HepG2 (cell line): ENCODE data around the gene CREB1. TPM values are rescaled to one million over a fixed set of nuclear protein-coding genes. Genes with fewer than 3 reads are reported as not detected.

Experiments used
- ATAC-seq: fragments of 200-7000 bp; cut with Tn5 transposase; 3 replicates; pipeline ENCODE4 v1.9.1; 2020; ENCODE audit warnings: mild to moderate bottlenecking, moderate library complexity
- BruUV-seq: library from RNA; stranded (reverse); fragments of 400-500 nt; replicated peaks from 2 replicates; lab custom pipeline; 2021; lab: Mats Ljungman, UMichigan
- CTCF ChIA-PET: fragments of 300-600 bp; formaldehyde crosslinking; extraction: SDS; loops from one replicate; lab custom pipeline; 2021; ENCODE audit warnings: low total read pairs, inconsistent platforms, low intra/inter-chr PET ratio; lab: Yijun Ruan, JAX
- POLR2A ChIA-PET: fragments of 350-600 bp; sonication (Branson Sonifier 250); formaldehyde crosslinking; loops from one replicate; lab custom pipeline; 2020; ENCODE audit warnings: antibody characterized with exemption, inconsistent platforms; lab: Yijun Ruan, JAX
- DNase-seq: peaks from one replicate; pipeline ENCODE4 v3.0.0-alpha.2; 2015; ENCODE audit warnings: low spot score
- FAIRE-seq: peaks from 3 replicates; lab custom pipeline; 2011; peaks lifted over from hg19 to GRCh38; lab: Jason Lieb, UNC
- H2AFZ ChIP-seq: one replicate; pipeline ENCODE4 v1.6.1; 2011; ENCODE audit warnings: low read length, inconsistent platforms
- H3K27ac ChIP-seq: fragments of 300-600 bp; 3 replicates; pipeline ENCODE4 v1.8.0; 2011; ENCODE audit warnings: mixed run types, mild to moderate bottlenecking, mixed read lengths, low read length, inconsistent platforms; ENCODE audit not compliant: insufficient read depth; ENCODE audit errors: extremely low read length
- H3K27me3 ChIP-seq, 2 experiments: fragments of 200-600 bp in 1 of 2; 2 replicates in 1 of 2; 3 replicates in 1 of 2; pipeline versions ENCODE4 v1.6.0 to v1.8.0; 2011; ENCODE audit warnings: low read length in 2 of 2, mild to moderate bottlenecking in 2 of 2, moderate library complexity in 2 of 2, inconsistent platforms in 1 of 2; ENCODE audit not compliant: insufficient read depth in 2 of 2, control insufficient read depth in 1 of 2
- H3K36me3 ChIP-seq, 2 experiments: fragments of 200-600 bp in 1 of 2; replicated peaks in 1 of 2; 2 replicates in 1 of 2; 3 replicates in 1 of 2; pipeline versions ENCODE4 v1.5.1 to v1.8.0; 2011; ENCODE audit warnings: low read length in 2 of 2, inconsistent platforms in 1 of 2; ENCODE audit not compliant: insufficient read depth in 2 of 2, control insufficient read depth in 1 of 2
- H3K4me1 ChIP-seq: 2 replicates; pipeline ENCODE4 v1.5.1; 2012; ENCODE audit warnings: low read length, inconsistent platforms; ENCODE audit not compliant: insufficient read depth
- H3K4me2 ChIP-seq: 2 replicates; pipeline ENCODE4 v1.6.0; 2011; ENCODE audit warnings: low read depth, low read length, inconsistent platforms
- H3K4me3 ChIP-seq, 3 experiments: fragments of 200-600 bp in 1 of 3; sonication (generic), shearing (Covaris generic) in 1 of 3; replicated peaks in 1 of 3; 2 replicates each; pipeline ENCODE4 v1.5.1; 2011 to 2016; ENCODE audit warnings: low read length in 3 of 3, inconsistent platforms in 2 of 3, low read depth in 2 of 3, mild to moderate bottlenecking in 2 of 3, control low read depth in 1 of 3, mixed read lengths in 1 of 3; ENCODE audit not compliant: insufficient read depth in 1 of 3
- H3K79me2 ChIP-seq: one replicate; pipeline ENCODE4 v1.6.1; 2011; ENCODE audit warnings: low read length, inconsistent platforms; ENCODE audit not compliant: insufficient read depth
- H3K9ac ChIP-seq: 2 replicates; pipeline ENCODE4 v1.6.0; 2011; ENCODE audit warnings: mild to moderate bottlenecking, low read depth, low read length, inconsistent platforms; ENCODE audit not compliant: insufficient read depth
- H3K9me3 ChIP-seq: 2 replicates; pipeline ENCODE4 v1.5.1; 2012; ENCODE audit warnings: mild to moderate bottlenecking, low read length
- H4K20me1 ChIP-seq: 2 replicates; pipeline ENCODE4 v1.6.0; 2011; ENCODE audit warnings: inconsistent platforms, mild to moderate bottlenecking, low read length, moderate library complexity; ENCODE audit not compliant: insufficient read depth
- EED ChIP-seq: sonication (generic); formaldehyde crosslinking; IDR thresholded peaks from 2 replicates; pipeline ENCODE4 v1.5.0; 2020; ENCODE audit warnings: mild to moderate bottlenecking, missing genetic modification reagents
- MYC ChIP-seq: sonication (generic); formaldehyde crosslinking; IDR thresholded peaks from 2 replicates; pipeline ENCODE4 v1.9.0; 2021; ENCODE audit warnings: missing genetic modification reagents, borderline replicate concordance
- ZNF263 ChIP-seq: sonication (generic); formaldehyde crosslinking; IDR thresholded peaks from 2 replicates; pipeline ENCODE4 v1.4.0; 2020; ENCODE audit warnings: missing genetic modification reagents
- ZNF276 ChIP-seq: sonication (generic); formaldehyde crosslinking; IDR thresholded peaks from 2 replicates; pipeline ENCODE4 v1.4.0; 2020; ENCODE audit warnings: mild to moderate bottlenecking, low read depth, missing genetic modification reagents
- WGBS: methylation state at CpG from one replicate; pipeline ENCODE4 v1.1.6; 2017; ENCODE audit warnings: low lambda C conversion rate; 5-methylcytosine and 5-hydroxymethylcytosine counted together
- in situ Hi-C: cut with HindIII; loops from 2 replicates; pipeline ENCODE4 v1.10.0; 2017; ENCODE audit warnings: low pct_unique_long_range_greater_than_20kb; ENCODE audit not compliant: extremely low pct_ligation_motif_present
- intact Hi-C: fragments of 100-400 bp; cut with micrococcal nuclease; formaldehyde crosslinking; loops from one replicate; pipeline ENCODE4 v1.10.0; 2022; ENCODE audit not compliant: unreplicated experiment
- polyA plus RNA-seq, 8 experiments: library from polyadenylated mRNA; depleted of rRNA in 3 of 8; stranded (reverse) in 7 of 8; unstranded in 1 of 8; fragments of >200 nt; fragmentation: Illumina TruSeq in 4 of 8; extraction: Trizol in 4 of 8; gene quantifications; 2 replicates each; pipeline versions ENCODE4 v1.2.1 to v1.2.3, GENCODE V29; 2011 to 2016; ENCODE audit warnings: low read depth in 4 of 8, missing spikeins in 1 of 8, mixed read lengths in 1 of 8; ENCODE audit not compliant: insufficient read depth in 1 of 8
- total RNA-seq, 5 experiments: library from RNA; depleted of rRNA; stranded (reverse); fragments of >200 nt; fragmentation: Illumina TruSeq; extraction: Trizol; gene quantifications; 2 replicates each; pipeline ENCODE4 v1.2.3, GENCODE V29; 2016; ENCODE audit warnings: low read depth in 1 of 5

The CREB1 gene
- total and polyA plus RNA-seq, 2 of the 13 experiments (the other 11 are each of a cell fraction or from before 2014, with no cell fraction given): 51.8 to 51.9 TPM

- intact Hi-C loops: no loop called here
- CTCF ChIA-PET: no interaction called here
- no peaks in the 10 kb centered on the region for H4K20me1 ChIP-seq
Observed at GRCh38 chr2:207514451-207514850, 15.3 kb upstream of the CREB1 start.

DNA sequence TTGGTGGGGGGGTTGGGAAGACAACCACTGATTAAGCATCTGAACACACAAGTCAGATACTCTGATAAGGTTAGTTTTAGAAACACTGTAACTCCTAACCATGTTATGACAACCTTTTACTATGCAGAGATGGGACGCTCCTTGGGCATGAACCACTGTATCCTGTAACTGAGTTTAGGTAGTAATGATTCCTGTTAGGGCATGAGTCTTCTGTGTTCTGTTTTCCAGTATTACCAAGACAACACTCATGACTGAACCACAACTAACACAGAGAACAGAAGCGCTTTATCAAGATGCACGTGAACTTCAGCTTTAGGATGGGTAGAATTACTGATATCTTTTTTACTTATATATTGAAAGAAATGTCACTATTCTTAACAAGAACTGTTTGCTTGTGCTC lies 14.1 kb upstream of the CREB1 start:
- WGBS: 82% methylated on average over 3 of the region's 3 CpGs
- no peak for TF ChIP-seq ZNF276 (CRISPR knock-in tag)
- Histone ChIP-seq H3K9me3 (no peaks in the 10 kb centered on the region), H4K20me1 (no peaks in the 10 kb centered on the region), H3K4me2 (no peak overlapping the region), H3K9ac (no peak overlapping the region), H2AFZ (no peak overlapping the region), H3K36me3 (no peaks in the 10 kb centered on the region), H3K79me2 (no peaks in the 10 kb centered on the region), H3K27ac (no peak overlapping the region), H3K4me3 (no peak overlapping the region), H3K4me1 (no peaks in the 10 kb centered on the region), H3K27me3 (no peaks in the 10 kb centered on the region)
- in situ Hi-C loops (no loop called here), intact Hi-C loops (no loop called here)
- FAIRE-seq: no peak
- no peak for DNase-seq
- no peak for ATAC-seq
- CTCF ChIA-PET: no interaction called here
- BruUV-seq: no TSS peak
- POLR2A ChIA-PET: no interaction called here

More at GRCh38 chr2:207514451-207514850, 15.3 kb upstream of the CREB1 start:
- H3K27me3 ChIP-seq: no peaks in the 10 kb centered on the region
- TF ChIP-seq MYC (CRISPR knock-in tag): no peak
- no peak for TF ChIP-seq EED (CRISPR knock-in tag)
- TF ChIP-seq ZNF263 (CRISPR knock-in tag): no peak
- no peak for ATAC-seq
- H3K9ac ChIP-seq: no peak overlapping the region
- H2AFZ ChIP-seq: no peak overlapping the region
- FAIRE-seq: no peak
- no peak for DNase-seq
- no peaks in the 10 kb centered on the region for H3K36me3 ChIP-seq
- no peak overlapping the region for H3K4me2 ChIP-seq
- H3K4me1 ChIP-seq: no peaks in the 10 kb centered on the region
- POLR2A ChIA-PET: no interaction called here
- 54% methylated on average over 2 of the region's 2 CpGs for WGBS
- H3K4me3 ChIP-seq: no peak overlapping the region
- no TSS peak for BruUV-seq
- no peaks in the 10 kb centered on the region for H3K9me3 ChIP-seq
- H3K79me2 ChIP-seq: no peaks in the 10 kb centered on the region
- in situ Hi-C loops: no loop called here
- no peak overlapping the region for H3K27ac ChIP-seq
